ENCODE results near the gene CD247.

Gene CD247

DNA sequence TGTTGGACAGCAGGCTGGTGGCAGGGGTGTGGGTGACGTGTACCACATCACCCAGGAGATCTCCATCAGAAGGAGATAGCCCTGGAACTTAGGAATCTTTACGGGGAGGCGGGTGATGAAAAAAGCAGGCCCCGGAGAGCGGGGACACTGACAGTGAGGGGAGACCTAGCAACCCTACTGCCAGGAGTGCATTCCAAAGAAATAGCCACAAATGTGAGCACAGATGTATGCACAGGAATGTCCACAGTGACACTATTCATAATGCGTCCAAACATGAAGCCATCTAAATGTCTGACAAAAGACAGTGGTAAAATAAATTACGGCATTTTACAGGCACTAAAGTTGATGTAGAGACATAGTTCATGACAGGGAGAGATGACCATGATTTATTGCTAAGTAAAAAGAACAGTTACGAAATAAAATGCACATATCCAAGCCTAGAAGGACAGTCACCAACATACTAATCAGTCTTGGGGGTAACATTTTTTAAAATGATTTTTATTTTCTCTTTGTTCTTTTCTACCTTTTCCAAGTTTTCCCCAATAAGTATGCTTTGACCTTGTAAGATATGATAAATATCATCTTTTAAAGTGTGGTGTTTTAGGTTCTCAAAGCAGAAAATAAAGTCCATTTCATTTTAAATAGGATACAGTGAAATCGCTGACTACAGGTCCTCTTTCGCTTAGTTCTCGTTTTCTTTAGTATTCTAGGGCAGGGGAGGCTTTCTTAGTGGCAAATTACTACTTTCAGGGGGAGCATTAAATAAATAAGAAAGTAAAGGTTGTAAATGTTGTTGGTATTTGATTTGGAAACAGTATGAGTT lies 21.3 kb downstream of the CD247 start:
- Mint-ChIP-seq H3K4me3 (no peak overlapping the region), H3K27me3 (peaks cover 37% of the 10 kb centered on the region), H3K9me3 (no peaks in the 10 kb centered on the region), H3K27ac (no peak overlapping the region), H3K36me3 (no peaks in the 10 kb centered on the region), H3K4me1 (peaks cover 29% of the 10 kb centered on the region)
- ATAC-seq (ENCODE audit: low read depth), result no peak
- DNase-seq (ENCODE audit: low spot score in 2 of 2), result no peak

GRCh38 chr1:167493372-167493771 lies 25.0 kb downstream of the CD247 start:
- H3K27ac Mint-ChIP-seq, result no peak overlapping the region
- peaks cover 33% of the 10 kb centered on the region for H3K27me3 Mint-ChIP-seq
- ATAC-seq (ENCODE audit: low read depth) (no peak), DNase-seq (ENCODE audit: low spot score in 2 of 2) (no peak)
- peaks cover 7% of the 10 kb centered on the region for H3K4me1 Mint-ChIP-seq
- H3K4me3 Mint-ChIP-seq, result no peak overlapping the region
- no peaks in the 10 kb centered on the region for H3K36me3 Mint-ChIP-seq
- H3K9me3 Mint-ChIP-seq, result peaks cover 2% of the 10 kb centered on the region

DNA sequence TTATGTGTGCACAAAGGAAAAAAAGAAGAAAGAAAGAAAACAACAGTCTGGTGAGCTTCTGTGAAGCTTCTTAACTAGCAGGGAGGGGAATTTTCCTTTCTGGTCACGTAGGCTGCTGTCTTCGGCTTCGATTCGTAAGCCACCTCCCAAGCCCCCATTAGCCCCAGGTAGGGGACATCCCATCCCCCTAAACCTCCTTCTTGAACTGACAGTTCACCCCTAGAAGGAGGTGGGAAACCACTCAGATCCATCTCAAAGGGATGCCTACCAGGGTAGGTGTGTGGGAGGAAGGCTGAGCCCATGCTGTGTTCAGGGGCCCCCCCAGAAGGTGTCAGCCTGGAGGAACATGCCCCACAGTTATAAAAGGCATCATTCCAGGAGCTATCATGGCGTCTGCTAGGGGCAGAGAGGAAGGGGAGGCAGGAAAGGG lies 25.8 kb downstream of the CD247 start:
- H3K9me3 Mint-ChIP-seq, result peaks cover 2% of the 10 kb centered on the region
- DNase-seq (ENCODE audit: low spot score in 2 of 2) (no peak), ATAC-seq (ENCODE audit: low read depth) (no peak)
- no peaks in the 10 kb centered on the region for H3K36me3 Mint-ChIP-seq
- H3K27ac Mint-ChIP-seq, result no peak overlapping the region
- no peak overlapping the region for H3K4me3 Mint-ChIP-seq
- H3K27me3 Mint-ChIP-seq, result peaks cover 30% of the 10 kb centered on the region
- H3K4me1 Mint-ChIP-seq, result peaks cover 4% of the 10 kb centered on the region

GRCh38 chr1:167491586-167492461 lies 26.5 kb downstream of the CD247 start:
- Mint-ChIP-seq H3K27me3 (peaks cover 30% of the 10 kb centered on the region), H3K9me3 (peaks cover 2% of the 10 kb centered on the region), H3K27ac (no peak overlapping the region), H3K36me3 (no peaks in the 10 kb centered on the region), H3K4me1 (peaks cover 4% of the 10 kb centered on the region), H3K4me3 (no peak overlapping the region)
- ATAC-seq (ENCODE audit: low read depth), result no peak
- no peak for DNase-seq (ENCODE audit: low spot score in 2 of 2)

- no peak overlapping the region for H3K27ac Mint-ChIP-seq
- no peak for ATAC-seq (ENCODE audit: low read depth)
- H3K27me3 Mint-ChIP-seq, result peaks cover 28% of the 10 kb centered on the region
- peaks cover 4% of the 10 kb centered on the region for H3K4me1 Mint-ChIP-seq
- H3K9me3 Mint-ChIP-seq, result peaks cover 2% of the 10 kb centered on the region
- no peaks in the 10 kb centered on the region for H3K36me3 Mint-ChIP-seq
- no peak overlapping the region for H3K4me3 Mint-ChIP-seq
- no peak for DNase-seq (ENCODE audit: low spot score in 2 of 2)
These were observed 27.6 kb downstream of the CD247 start for GRCh38 chr1:167490765-167491164.

GRCh38 chr1:167489571-167490340 lies 28.6 kb downstream of the CD247 start:
- Mint-ChIP-seq H3K27ac (no peak overlapping the region), H3K9me3 (peaks cover 2% of the 10 kb centered on the region), H3K4me3 (no peak overlapping the region), H3K4me1 (peaks cover 4% of the 10 kb centered on the region), H3K36me3 (no peaks in the 10 kb centered on the region), H3K27me3 (peaks cover 22% of the 10 kb centered on the region)
- DNase-seq (ENCODE audit: low spot score in 2 of 2), result no peak
- no peak for ATAC-seq (ENCODE audit: low read depth)

DNA sequence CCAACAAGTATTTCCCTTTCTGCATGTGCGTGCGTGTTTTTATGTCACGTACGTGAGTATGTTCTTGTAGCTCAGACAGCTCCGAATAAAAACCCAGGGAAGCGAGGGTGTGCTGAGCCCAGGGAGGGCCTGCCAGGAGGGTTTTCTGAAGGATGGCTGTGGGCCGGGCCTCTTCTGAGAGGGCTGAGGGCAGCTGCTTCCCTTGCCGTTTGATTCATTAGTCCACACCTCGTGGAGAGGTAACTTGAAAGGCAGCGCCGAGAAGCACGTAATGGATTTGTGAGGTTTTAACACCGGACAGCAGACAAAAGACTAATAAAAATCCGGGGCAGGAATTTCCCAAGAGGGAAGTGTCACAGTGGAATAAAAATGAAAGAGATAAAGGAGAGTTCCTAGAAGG lies 29.5 kb downstream of the CD247 start:
- Mint-ChIP-seq H3K9me3 (peaks cover 2% of the 10 kb centered on the region), H3K27me3 (peaks cover 19% of the 10 kb centered on the region), H3K4me3 (no peak overlapping the region), H3K4me1 (peaks cover 4% of the 10 kb centered on the region), H3K27ac (no peak overlapping the region), H3K36me3 (no peaks in the 10 kb centered on the region)
- DNase-seq (ENCODE audit: low spot score in 2 of 2) (no peak), ATAC-seq (ENCODE audit: low read depth) (no peak)

- Mint-ChIP-seq H3K4me3 (no peak overlapping the region), H3K27ac (no peak overlapping the region), H3K36me3 (no peaks in the 10 kb centered on the region), H3K4me1 (peaks cover 1% of the 10 kb centered on the region), H3K27me3 (peaks cover 15% of the 10 kb centered on the region), H3K9me3 (peaks cover 2% of the 10 kb centered on the region)
- no peak for ATAC-seq (ENCODE audit: low read depth)
- DNase-seq (ENCODE audit: low spot score in 2 of 2), result no peak
These were observed 30.7 kb downstream of the CD247 start for GRCh38 chr1:167487614-167488013.

- DNase-seq (ENCODE audit: low spot score in 2 of 2), result no peak
- Mint-ChIP-seq H3K27me3 (peaks cover 13% of the 10 kb centered on the region), H3K4me1 (no peaks in the 10 kb centered on the region), H3K36me3 (no peaks in the 10 kb centered on the region), H3K27ac (no peak overlapping the region), H3K9me3 (no peaks in the 10 kb centered on the region), H3K4me3 (no peak overlapping the region)
- ATAC-seq (ENCODE audit: low read depth), result no peak
These were observed 32.1 kb downstream of the CD247 start for GRCh38 chr1:167486090-167486824.

GRCh38 chr1:167484726-167485502 lies 33.4 kb downstream of the CD247 start:
- Mint-ChIP-seq H3K9me3 (no peaks in the 10 kb centered on the region), H3K36me3 (no peaks in the 10 kb centered on the region), H3K4me3 (no peak overlapping the region), H3K4me1 (no peaks in the 10 kb centered on the region), H3K27ac (no peak overlapping the region), H3K27me3 (peaks cover 11% of the 10 kb centered on the region)
- DNase-seq (ENCODE audit: low spot score in 2 of 2), result no peak
- ATAC-seq (ENCODE audit: low read depth), result no peak

DNA sequence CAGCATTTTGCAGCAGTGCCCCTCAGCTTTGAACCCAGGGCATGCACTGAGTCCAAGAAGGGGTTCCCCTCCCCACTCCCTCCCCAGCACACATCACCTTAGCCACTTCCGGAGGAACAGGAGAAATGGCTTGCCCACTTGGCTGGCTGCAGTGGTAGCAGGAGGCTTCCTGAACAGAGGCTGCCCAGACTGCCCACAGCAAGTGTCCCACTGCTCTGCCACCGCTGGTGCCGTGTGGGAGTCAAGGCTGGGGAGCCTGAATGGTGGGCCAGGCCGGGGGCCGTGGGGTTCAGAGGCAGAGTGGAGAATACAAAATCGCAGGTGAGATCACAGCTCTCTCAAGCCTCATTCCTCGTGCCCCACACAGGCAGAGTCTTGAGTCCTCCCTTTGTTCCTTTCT lies 34.5 kb downstream of the CD247 start:
- no peaks in the 10 kb centered on the region for H3K9me3 Mint-ChIP-seq
- no peaks in the 10 kb centered on the region for H3K36me3 Mint-ChIP-seq
- no peak overlapping the region for H3K27ac Mint-ChIP-seq
- ATAC-seq (ENCODE audit: low read depth) (no peak), DNase-seq (ENCODE audit: low spot score in 2 of 2) (no peak)
- no peaks in the 10 kb centered on the region for H3K4me1 Mint-ChIP-seq
- no peak overlapping the region for H3K4me3 Mint-ChIP-seq
- H3K27me3 Mint-ChIP-seq, result peaks cover 15% of the 10 kb centered on the region

GRCh38 chr1:167482184-167482583 lies 36.1 kb downstream of the CD247 start:
- DNase-seq (ENCODE audit: low spot score in 2 of 2), result no peak
- no peaks in the 10 kb centered on the region for H3K9me3 Mint-ChIP-seq
- H3K4me1 Mint-ChIP-seq, result no peaks in the 10 kb centered on the region
- H3K4me3 Mint-ChIP-seq, result no peak overlapping the region
- peaks cover 15% of the 10 kb centered on the region for H3K27me3 Mint-ChIP-seq
- no peak overlapping the region for H3K27ac Mint-ChIP-seq
- ATAC-seq (ENCODE audit: low read depth), result no peak
- H3K36me3 Mint-ChIP-seq, result no peaks in the 10 kb centered on the region

Measured in memory B cell (primary cell).